ENCODE measurements around the gene CCDC33.

The CCDC33 gene

DNA sequence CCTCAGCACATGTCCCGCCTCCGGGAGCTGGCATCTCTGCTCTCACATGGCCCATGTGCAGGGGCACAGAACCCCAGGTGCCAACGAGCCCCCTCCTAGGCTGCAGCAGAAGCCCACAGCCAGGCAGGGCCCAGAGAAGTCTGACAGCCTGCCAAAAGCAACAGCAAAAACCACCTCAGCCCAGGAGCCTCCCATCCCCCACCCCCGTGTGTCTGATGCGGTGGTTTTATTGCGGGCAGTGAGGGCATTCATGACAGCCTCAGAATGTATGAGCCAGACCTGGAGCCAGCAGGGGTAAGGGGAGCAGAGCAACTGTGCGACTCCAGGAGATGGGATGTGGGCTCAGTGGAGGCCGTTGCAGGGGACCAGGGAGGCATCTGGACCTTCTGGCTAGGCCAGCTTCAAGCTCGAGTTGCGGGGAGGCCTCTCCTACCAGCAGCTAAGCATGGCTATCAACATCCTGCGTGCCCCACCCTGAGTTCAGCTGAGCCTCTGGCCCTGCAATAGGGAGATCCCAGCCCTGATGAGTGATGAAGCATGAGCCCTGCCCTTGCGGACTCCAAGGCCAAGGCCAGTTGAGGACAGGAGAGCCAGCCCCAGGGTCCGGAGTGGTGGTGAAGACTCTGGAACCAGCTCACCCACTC, 78.8 kb downstream of the CCDC33 start:
- Histone ChIP-seq H3K9me3 (no peaks in the 10 kb centered on the region), H3K4me3 (ENCODE audit: low read depth in 1 of 2, low read length in 1 of 2) (no peak overlapping the region), H3K36me3 (no peaks in the 10 kb centered on the region), H3K27ac (no peak overlapping the region), H3K27me3 (peaks cover 18% of the 10 kb centered on the region), H3K4me1 (ENCODE audit: control insufficient read depth in 1 of 2, insufficient read depth in 1 of 2, low read depth in 1 of 2, low read length in 1 of 2) (no peaks in the 10 kb centered on the region)
- TF ChIP-seq, protein P1, sequence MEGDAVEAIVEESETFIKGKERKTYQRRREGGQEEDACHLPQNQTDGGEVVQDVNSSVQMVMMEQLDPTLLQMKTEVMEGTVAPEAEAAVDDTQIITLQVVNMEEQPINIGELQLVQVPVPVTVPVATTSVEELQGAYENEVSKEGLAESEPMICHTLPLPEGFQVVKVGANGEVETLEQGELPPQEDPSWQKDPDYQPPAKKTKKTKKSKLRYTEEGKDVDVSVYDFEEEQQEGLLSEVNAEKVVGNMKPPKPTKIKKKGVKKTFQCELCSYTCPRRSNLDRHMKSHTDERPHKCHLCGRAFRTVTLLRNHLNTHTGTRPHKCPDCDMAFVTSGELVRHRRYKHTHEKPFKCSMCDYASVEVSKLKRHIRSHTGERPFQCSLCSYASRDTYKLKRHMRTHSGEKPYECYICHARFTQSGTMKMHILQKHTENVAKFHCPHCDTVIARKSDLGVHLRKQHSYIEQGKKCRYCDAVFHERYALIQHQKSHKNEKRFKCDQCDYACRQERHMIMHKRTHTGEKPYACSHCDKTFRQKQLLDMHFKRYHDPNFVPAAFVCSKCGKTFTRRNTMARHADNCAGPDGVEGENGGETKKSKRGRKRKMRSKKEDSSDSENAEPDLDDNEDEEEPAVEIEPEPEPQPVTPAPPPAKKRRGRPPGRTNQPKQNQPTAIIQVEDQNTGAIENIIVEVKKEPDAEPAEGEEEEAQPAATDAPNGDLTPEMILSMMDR (IDR thresholded peaks at IDR 0.05) = no peak

DNA sequence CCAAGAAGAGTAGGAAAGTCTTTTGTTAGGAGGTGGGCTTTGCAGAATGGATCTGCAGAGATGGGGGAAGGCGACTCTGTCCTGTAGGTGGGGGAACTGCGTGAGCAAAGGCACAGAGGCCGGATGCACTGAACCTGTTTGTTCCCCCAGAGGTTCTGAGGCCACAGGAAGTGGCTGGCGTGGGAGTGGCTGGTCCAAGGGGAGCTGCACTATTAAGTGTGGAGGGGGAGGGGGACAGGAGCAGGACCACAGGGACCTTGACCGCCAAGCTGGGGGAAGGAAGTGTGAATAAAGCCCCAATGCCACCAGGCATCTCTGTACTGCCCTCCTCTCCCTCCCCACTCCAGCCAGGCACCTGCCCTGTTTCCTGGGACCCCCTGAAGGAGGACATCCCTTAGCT, 79.5 kb downstream of the CCDC33 start:
- no peak overlapping the region for H3K27ac ChIP-seq
- H3K27me3 ChIP-seq = peaks cover 18% of the 10 kb centered on the region
- TF ChIP-seq, protein P1 (IDR thresholded peaks at IDR 0.05) = no peak
- H3K4me1 ChIP-seq (ENCODE audit: control insufficient read depth in 1 of 2, insufficient read depth in 1 of 2, low read depth in 1 of 2, low read length in 1 of 2) = no peaks in the 10 kb centered on the region
- no peak overlapping the region for H3K4me3 ChIP-seq (ENCODE audit: low read depth in 1 of 2, low read length in 1 of 2)
- no peaks in the 10 kb centered on the region for H3K36me3 ChIP-seq
- no peaks in the 10 kb centered on the region for H3K9me3 ChIP-seq

DNA sequence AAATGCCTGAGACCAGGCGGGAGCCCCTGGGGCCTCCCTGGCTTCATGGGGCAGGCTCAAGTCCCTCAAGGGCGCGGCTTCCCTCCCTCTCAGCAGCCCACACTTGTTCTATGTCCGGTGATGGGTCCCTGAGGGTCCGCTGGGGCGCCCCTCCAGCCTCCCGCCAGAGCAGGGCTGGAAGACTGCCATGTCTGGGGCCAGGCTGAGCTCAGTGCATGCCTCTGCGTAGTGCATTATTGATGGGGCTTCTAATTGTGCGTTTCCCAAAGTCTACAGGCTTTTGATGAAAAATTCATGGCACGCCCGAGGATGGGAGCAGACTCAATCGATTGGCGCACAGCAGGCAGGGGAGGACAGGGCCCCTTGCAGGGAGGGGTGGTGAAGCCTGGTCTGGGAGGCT, 80.0 kb downstream of the CCDC33 start:
- H3K4me1 ChIP-seq (ENCODE audit: control insufficient read depth in 1 of 2, insufficient read depth in 1 of 2, low read depth in 1 of 2, low read length in 1 of 2) = no peaks in the 10 kb centered on the region
- H3K27me3 ChIP-seq = peaks cover 18% of the 10 kb centered on the region
- TF ChIP-seq, protein P1 (IDR thresholded peaks at IDR 0.05) = no peak
- H3K9me3 ChIP-seq = no peaks in the 10 kb centered on the region
- no peaks in the 10 kb centered on the region for H3K36me3 ChIP-seq
- no peak overlapping the region for H3K4me3 ChIP-seq (ENCODE audit: low read depth in 1 of 2, low read length in 1 of 2)
- H3K27ac ChIP-seq = no peak overlapping the region

DNA sequence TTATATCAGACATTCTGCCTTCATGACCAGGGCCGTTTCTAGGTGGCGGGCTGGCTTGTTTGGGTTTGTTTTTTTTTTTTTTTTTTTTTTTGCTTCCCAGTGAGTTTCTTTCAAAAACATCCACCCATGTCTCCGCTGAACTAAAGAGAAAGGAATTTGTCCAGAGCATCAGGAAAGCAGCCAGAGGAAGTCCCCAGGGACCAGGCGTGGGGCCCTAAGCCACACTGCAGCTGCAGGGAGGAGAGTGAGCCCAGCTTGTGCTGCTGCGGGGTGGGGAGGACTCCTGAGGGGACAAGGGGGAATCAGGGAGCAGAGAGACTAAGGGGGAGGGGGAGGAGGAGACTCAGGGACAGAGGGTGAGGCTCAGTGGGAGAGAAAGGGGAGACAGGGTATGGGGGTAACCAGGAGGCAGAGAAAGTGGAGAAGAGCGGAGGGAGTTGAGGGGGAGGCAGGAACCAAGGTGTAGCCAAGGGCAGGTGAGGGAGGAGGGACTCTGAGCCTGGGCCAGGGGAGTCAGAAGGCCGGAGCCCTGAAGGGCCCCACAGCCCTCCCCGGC, 81.8 kb downstream of the CCDC33 start:
- no peaks in the 10 kb centered on the region for H3K4me1 ChIP-seq (ENCODE audit: control insufficient read depth in 1 of 2, insufficient read depth in 1 of 2, low read depth in 1 of 2, low read length in 1 of 2)
- H3K36me3 ChIP-seq = no peaks in the 10 kb centered on the region
- TF ChIP-seq, protein P1 (IDR thresholded peaks at IDR 0.05) = no peak
- H3K4me3 ChIP-seq (ENCODE audit: low read depth in 1 of 2, low read length in 1 of 2) = no peak overlapping the region
- H3K9me3 ChIP-seq = no peaks in the 10 kb centered on the region
- H3K27ac ChIP-seq = no peak overlapping the region
- H3K27me3 ChIP-seq = peaks cover 18% of the 10 kb centered on the region

DNA sequence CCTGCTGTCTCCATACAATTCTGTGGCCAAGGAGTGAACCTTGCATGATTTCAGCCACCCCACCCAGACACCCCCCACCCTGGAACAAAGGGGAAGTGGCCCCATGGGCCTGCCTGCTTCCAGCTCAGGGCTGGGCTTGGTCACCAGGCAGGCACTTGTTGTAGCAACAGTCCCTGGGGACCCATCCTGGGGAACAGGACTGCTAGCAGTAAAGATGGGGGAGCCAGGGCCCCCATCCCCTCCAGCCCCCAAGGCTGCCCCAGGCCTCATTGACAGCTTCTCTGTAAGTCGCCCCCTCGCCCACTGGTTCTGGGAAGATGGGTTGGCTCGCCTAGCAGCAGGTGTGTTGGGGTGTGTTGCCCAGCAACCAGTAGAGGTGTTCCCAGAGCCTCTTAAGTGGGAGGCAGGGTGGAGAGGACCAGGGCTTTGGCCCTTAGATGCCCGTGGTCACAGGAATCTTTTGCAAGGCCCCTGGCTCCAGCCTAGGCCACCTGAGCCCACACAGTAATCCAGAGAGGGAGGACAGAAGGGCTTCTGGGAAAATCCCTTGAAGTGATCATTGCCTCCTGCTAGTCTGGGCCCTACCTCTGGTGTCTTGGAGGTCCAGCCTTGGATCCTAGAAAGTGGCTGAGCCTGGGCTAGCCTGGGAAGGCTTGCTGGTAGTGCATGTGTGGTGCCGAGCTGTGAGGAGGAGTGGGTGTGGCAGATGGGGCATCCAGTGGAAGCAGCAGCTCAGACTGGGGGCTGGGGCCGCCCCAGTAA, 82.4 kb downstream of the CCDC33 start:
- Histone ChIP-seq H3K36me3 (no peaks in the 10 kb centered on the region), H3K4me1 (ENCODE audit: control insufficient read depth in 1 of 2, insufficient read depth in 1 of 2, low read depth in 1 of 2, low read length in 1 of 2) (no peaks in the 10 kb centered on the region), H3K27me3 (peaks cover 18% of the 10 kb centered on the region), H3K27ac (no peak overlapping the region), H3K4me3 (ENCODE audit: low read depth in 1 of 2, low read length in 1 of 2) (no peak overlapping the region), H3K9me3 (no peaks in the 10 kb centered on the region)
- TF ChIP-seq, protein P1 (IDR thresholded peaks at IDR 0.05) = no peak

Measured in neutrophil (primary cell).